OCI-LY7 (cell line): Measurements from ENCODE around the gene PGBD2.

Source experiments
- CTCF ChIP-seq: fragments of 200-600 bp; sonication (generic); conservative IDR thresholded peaks from 2 replicates; pipeline ENCODE4 v1.5.1; 2014; ENCODE audit warnings: mild to moderate bottlenecking, antibody characterized with exemption, low read length, moderate library complexity, mixed read lengths
- EZH2phosphoT487 ChIP-seq: fragments of 200-600 bp; sonication (generic); IDR thresholded peaks from 2 replicates; pipeline ENCODE4 v1.6.1; 2018; ENCODE audit warnings: low read depth, borderline replicate concordance, mild to moderate bottlenecking, mixed run types, antibody characterized with exemption, low read length, moderate library complexity, mixed read lengths

DNA sequence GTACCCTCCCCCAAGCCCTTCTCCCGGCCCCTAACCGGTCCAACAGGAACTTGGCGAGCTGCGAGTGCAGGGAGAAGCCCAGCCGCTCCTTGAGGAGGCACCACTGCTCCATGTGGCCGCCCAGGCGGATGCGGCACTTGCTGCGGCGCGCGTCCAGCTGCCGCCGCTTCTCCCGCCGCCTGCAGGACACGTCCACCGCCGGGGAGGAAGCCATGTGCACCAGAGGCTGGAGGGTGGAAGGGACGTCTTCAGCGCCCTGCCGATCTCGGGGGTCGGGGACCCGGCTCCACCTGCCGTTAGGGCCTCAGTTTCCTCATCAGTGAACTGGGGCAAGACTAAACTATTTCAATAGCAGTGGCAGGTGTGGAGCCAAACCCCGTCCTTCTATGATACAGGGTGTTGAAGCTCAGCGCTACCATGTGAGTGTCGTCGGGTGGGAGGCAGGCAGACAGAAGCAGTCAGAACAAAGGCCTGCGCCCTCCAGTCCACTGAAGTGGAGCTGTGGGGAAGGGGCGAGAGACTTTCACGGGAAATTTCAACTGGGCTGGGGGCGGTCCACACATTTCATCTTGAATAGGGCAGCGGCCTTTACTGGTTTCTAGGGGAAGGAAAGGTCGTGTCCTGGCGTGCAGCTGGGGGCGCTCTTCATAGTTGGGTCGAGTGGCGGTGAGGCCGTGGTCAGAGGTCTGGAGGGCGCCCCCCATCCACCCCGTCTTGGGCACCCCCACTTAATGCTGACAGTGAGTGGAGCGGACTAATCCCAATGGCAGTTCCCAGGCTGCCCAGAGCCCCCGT, 47.7 kb upstream of the PGBD2 start:
- TF ChIP-seq CTCF (peak; percentile 82), EZH2phosphoT487 (no peak)
